GM18505 (cell line): Measurements from ENCODE around the gene DPYSL5.
"Not testable (repeated sequence)": the region's sequence is repeated elsewhere in the genome, so short reads cannot be mapped to it uniquely, and the experiment has no call there.

Experiments used
- ATAC-seq: cut with Tn5 transposase; IDR thresholded peaks from one replicate; pipeline ENCODE4 v1.9.1; 2021; ENCODE audit not compliant: unreplicated experiment
- POLR2A ChIP-seq: IDR thresholded peaks from 4 replicates; pipeline ENCODE4 v1.6.1; 2011; ENCODE audit warnings: borderline replicate concordance; ENCODE audit not compliant: insufficient read depth, insufficient read length; ENCODE audit errors: extremely low read depth

DPYSL5 gene

GRCh38 chr2:26847655-26848335 lies at the start of gene DPYSL5:
Gene DPYSL5 (plus strand): TSS chr2:26848132. CDS start chr2:26898500, 50,368 bp downstream.
- no peak for ATAC-seq
- TF ChIP-seq POLR2A, result no peak

- ATAC-seq, result no peak
- TF ChIP-seq POLR2A, result no peak
Measured at GRCh38 chr2:26801328-26801727, 46.6 kb upstream of the DPYSL5 start.

GRCh38 chr2:26801796-26802195 lies 46.1 kb upstream of the DPYSL5 start:
- ATAC-seq, result no peak
- TF ChIP-seq POLR2A, result no peak

GRCh38 chr2:26805241-26805676 lies 42.7 kb upstream of the DPYSL5 start:
- ATAC-seq, result no peak
- no peak for TF ChIP-seq POLR2A

- TF ChIP-seq POLR2A, result no peak
- no peak for ATAC-seq
Measured at GRCh38 chr2:26807788-26808460, 40.0 kb upstream of the DPYSL5 start.

GRCh38 chr2:26809211-26809610 lies 38.7 kb upstream of the DPYSL5 start:
- no peak for ATAC-seq
- TF ChIP-seq POLR2A, result no peak

- ATAC-seq, result no peak
- no peak for TF ChIP-seq POLR2A
Measured at GRCh38 chr2:26809876-26810577, 37.9 kb upstream of the DPYSL5 start.

- no peak for TF ChIP-seq POLR2A
- ATAC-seq, result no peak
Measured at GRCh38 chr2:26811261-26811660, 36.7 kb upstream of the DPYSL5 start.

GRCh38 chr2:26811791-26812694 lies 35.9 kb upstream of the DPYSL5 start:
- no peak for TF ChIP-seq POLR2A
- no peak for ATAC-seq

GRCh38 chr2:26812731-26813130 lies 35.2 kb upstream of the DPYSL5 start:
- no peak for ATAC-seq
- TF ChIP-seq POLR2A, result no peak

- ATAC-seq, result not testable (repeated sequence)
Measured at GRCh38 chr2:26814072-26814765, 33.7 kb upstream of the DPYSL5 start.

- ATAC-seq, result no peak
- no peak for TF ChIP-seq POLR2A
Measured at GRCh38 chr2:26816893-26817292, 31.0 kb upstream of the DPYSL5 start.
